Brain microvascular endothelial cell (primary cell): ENCODE results near the gene GTPBP1.

Source experiments
- DNase-seq: peaks from one replicate; pipeline ENCODE4 v3.0.0-alpha.2; 2020
- H3K27ac ChIP-seq: fragments of 250-450 bp; sonication (Bioruptor Pico); 2 replicates; pipeline ENCODE4 v1.5.1; 2020; ENCODE audit warnings: mild to moderate bottlenecking, moderate library complexity
- H3K27me3 ChIP-seq: fragments of 250-450 bp; sonication (Bioruptor Pico); replicated peaks from 2 replicates; pipeline ENCODE4 v1.5.1; 2020; ENCODE audit warnings: mild to moderate bottlenecking
- H3K36me3 ChIP-seq: fragments of 250-450 bp; sonication (Bioruptor Pico); replicated peaks from 2 replicates; pipeline ENCODE4 v1.5.1; 2020; ENCODE audit warnings: mild to moderate bottlenecking
- H3K4me3 ChIP-seq: 2 replicates; pipeline ENCODE4 v1.5.1; 2011; ENCODE audit warnings: low read depth, mild to moderate bottlenecking, control low read depth, low read length, moderate library complexity
- CTCF ChIP-seq: IDR thresholded peaks from 2 replicates; pipeline ENCODE4 v1.5.1; 2011; ENCODE audit warnings: low read depth, mild to moderate bottlenecking, moderate library complexity, low read length, control low read depth, inconsistent platforms; ENCODE audit errors: missing control alignments
- in situ Hi-C: cut with HindIII; loops from 2 replicates; pipeline ENCODE4 v1.10.0; 2017; ENCODE audit warnings: low sequenced_read_pairs, low pct_ligation_motif_present

Gene GTPBP1

GRCh38 chr22:38770257-38770949 lies 64.7 kb downstream of the GTPBP1 start:
- no peaks in the 10 kb centered on the region for H3K36me3 ChIP-seq

GRCh38 chr22:38772623-38772873 lies 66.8 kb downstream of the GTPBP1 start:
- H3K4me3 ChIP-seq = no peak overlapping the region
- in situ Hi-C loops = no loop called here
- DNase-seq = no peak
- H3K36me3 ChIP-seq = no peaks in the 10 kb centered on the region
- no peak for TF ChIP-seq CTCF
- H3K27ac ChIP-seq = no peak overlapping the region
- H3K27me3 ChIP-seq = no peaks in the 10 kb centered on the region

More at GRCh38 chr22:38770257-38770949, 64.7 kb downstream of the GTPBP1 start:
- no peak overlapping the region for H3K4me3 ChIP-seq
- no peak for DNase-seq
- in situ Hi-C loops = no loop called here
- no peaks in the 10 kb centered on the region for H3K27me3 ChIP-seq
- no peak for TF ChIP-seq CTCF
- no peak overlapping the region for H3K27ac ChIP-seq

- no peak for DNase-seq
- in situ Hi-C loops = no loop called here
- H3K4me3 ChIP-seq = no peak overlapping the region
Observed at GRCh38 chr22:38773363-38773946, 67.7 kb downstream of the GTPBP1 start.

GRCh38 chr22:38774496-38775166 lies 68.9 kb downstream of the GTPBP1 start:
- H3K4me3 ChIP-seq = no peak overlapping the region
- DNase-seq = no peak
- in situ Hi-C loops = no loop called here

More at GRCh38 chr22:38773363-38773946, 67.7 kb downstream of the GTPBP1 start:
- TF ChIP-seq CTCF = no peak
- Histone ChIP-seq H3K27ac (no peak overlapping the region), H3K27me3 (no peaks in the 10 kb centered on the region), H3K36me3 (no peaks in the 10 kb centered on the region)

GRCh38 chr22:38775656-38776055 lies 69.9 kb downstream of the GTPBP1 start:
- Histone ChIP-seq H3K27me3 (no peaks in the 10 kb centered on the region), H3K4me3 (no peak overlapping the region), H3K27ac (no peak overlapping the region), H3K36me3 (no peaks in the 10 kb centered on the region)
- no peak for DNase-seq
- TF ChIP-seq CTCF = no peak
- in situ Hi-C loops = no loop called here

More at GRCh38 chr22:38774496-38775166, 68.9 kb downstream of the GTPBP1 start:
- Histone ChIP-seq H3K36me3 (no peaks in the 10 kb centered on the region), H3K27ac (no peak overlapping the region), H3K27me3 (no peaks in the 10 kb centered on the region)
- TF ChIP-seq CTCF = no peak
